GM12865 (cell line): ENCODE measurements around the gene CASP10.

ENCODE experiments used
- DNase-seq: peaks from one replicate; pipeline ENCODE4 v3.0.0; 2010; ENCODE audit warnings: low read depth
- H3K4me3 ChIP-seq: 2 replicates; pipeline ENCODE4 v1.5.1; 2011; ENCODE audit warnings: mild to moderate bottlenecking, low read depth, low read length, control low read depth
- CTCF ChIP-seq: IDR thresholded peaks from 2 replicates; pipeline ENCODE4 v1.5.1; 2011; ENCODE audit warnings: low read length, control low read depth, low read depth, inconsistent platforms; ENCODE audit not compliant: insufficient read depth; ENCODE audit errors: missing control alignments

The CASP10 gene

GRCh38 chr2:201199847-201200246 lies 16.9 kb downstream of the CASP10 start:
- no peak overlapping the region for H3K4me3 ChIP-seq
- no peak for DNase-seq
- no peak for TF ChIP-seq CTCF

GRCh38 chr2:201200345-201200744 lies 17.4 kb downstream of the CASP10 start:
- TF ChIP-seq CTCF: no peak
- H3K4me3 ChIP-seq: no peak overlapping the region
- DNase-seq: no peak

- no peak for TF ChIP-seq CTCF
- no peak for DNase-seq
- no peak overlapping the region for H3K4me3 ChIP-seq
Measured at GRCh38 chr2:201201371-201201770, 18.4 kb downstream of the CASP10 start.

GRCh38 chr2:201203916-201204654 lies 21.1 kb downstream of the CASP10 start:
- no peak overlapping the region for H3K4me3 ChIP-seq
- no peak for TF ChIP-seq CTCF

GRCh38 chr2:201204655-201205514 lies 21.9 kb downstream of the CASP10 start:
- H3K4me3 ChIP-seq: no peak overlapping the region
- TF ChIP-seq CTCF: no peak

More at GRCh38 chr2:201203916-201204654, 21.1 kb downstream of the CASP10 start:
- DNase-seq: no peak

GRCh38 chr2:201205515-201205849 lies 22.5 kb downstream of the CASP10 start:
- H3K4me3 ChIP-seq: no peak overlapping the region
- no peak for TF ChIP-seq CTCF
- no peak for DNase-seq

More at GRCh38 chr2:201204655-201205514, 21.9 kb downstream of the CASP10 start:
- peak; percentile 35 for DNase-seq
